ENCODE data around the gene TLR8. TPM values are rescaled to one million over a fixed set of nuclear protein-coding genes. Genes with fewer than 3 reads are reported as not detected.
A peak's percentile ranks its signal among the peaks of the same experiment; 100 is the strongest.

TLR8 gene
- polyA plus RNA-seq, 2 of the 4 experiments (the other 2 are of a cell fraction): not detected

DNA sequence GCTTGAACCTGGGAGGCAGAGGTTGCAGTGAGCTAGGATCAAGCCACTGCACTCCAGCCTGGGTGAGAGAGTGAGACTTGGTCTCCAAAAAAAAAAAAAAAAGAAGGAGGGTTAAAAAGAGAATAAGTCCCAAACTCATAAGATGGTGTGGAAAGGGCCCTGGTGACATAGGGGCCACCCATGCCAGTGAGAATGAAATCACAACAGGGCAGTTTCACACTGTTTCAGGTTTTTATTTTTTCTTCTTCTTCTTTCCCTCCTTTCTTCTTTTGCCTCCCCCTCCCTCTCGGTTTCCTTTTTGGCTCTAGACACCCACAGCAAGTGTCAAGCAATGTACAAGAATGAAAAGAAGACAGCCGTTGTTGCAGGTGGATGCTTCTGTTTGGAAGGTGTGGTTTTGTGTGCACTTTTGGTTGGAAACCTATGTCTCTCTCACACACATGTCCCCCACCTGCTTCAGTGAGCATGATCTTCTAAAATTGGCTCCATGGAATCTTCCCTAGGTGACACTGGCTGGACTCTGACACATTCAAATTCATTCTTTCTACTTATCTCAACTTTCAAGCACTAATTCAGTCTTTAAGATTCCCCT is 14.4 kb upstream of the TLR8 start:
- H3K4me1 ChIP-seq: no peaks in the 10 kb centered on the region
- H3K27ac ChIP-seq: no peak overlapping the region
- no peak for DNase-seq (ENCODE audit: low read depth in 1 of 2, low spot score in 1 of 2)
- POLR2A ChIA-PET: no interaction called here
- no peak overlapping the region for H3K4me3 ChIP-seq
- 46% methylated on average over 2 of the region's 2 CpGs for WGBS (ENCODE audit: missing lambda C conversion rate)
- no peak for ATAC-seq
- no peak for FAIRE-seq
- H3K4me2 ChIP-seq: no peak overlapping the region
- no peaks in the 10 kb centered on the region for H3K9me3 ChIP-seq
- CTCF ChIA-PET: interaction anchor here (1.0 kb wide), 1 partner anchor 78 kb away, joined by 3 read pairs; no protein-coding TSS in a partner anchor
- TF ChIP-seq FOSB (CRISPR knock-in tag; IDR thresholded peaks at IDR 0.05) (no peak), NR3C1 (IDR thresholded peaks at IDR 0.05) (no peak), EHMT2 (IDR thresholded peaks at IDR 0.05; ENCODE audit: low read depth) (no peak), ZC3H11A (IDR thresholded peaks at IDR 0.05) (no peak), JUN (IDR thresholded peaks at IDR 0.05) (no peak), TFCP2L1 (CRISPR knock-in tag; IDR thresholded peaks at IDR 0.05) (no peak), HDAC2 (IDR thresholded peaks at IDR 0.05) (no peak), SREBF2 (IDR thresholded peaks at IDR 0.05) (no peak), PHF8 (IDR thresholded peaks at IDR 0.05; ENCODE audit: borderline replicate concordance, low read depth) (no peak), KDM1A (IDR thresholded peaks at IDR 0.05; ENCODE audit: low read depth) (no peak), CEBPB (IDR thresholded peaks at IDR 0.05) (no peak), ELK1 (IDR thresholded peaks at IDR 0.05; ENCODE audit: low read depth, low read length) (no peak), RAD21 (conservative IDR thresholded peaks at IDR 0.05 in 1 of 2, IDR thresholded peaks at IDR 0.05 in 1 of 2) (no peak), MYC (IDR thresholded peaks at IDR 0.05; ENCODE audit: borderline replicate concordance, low read length) (no peak)

GRCh38 chrX:12892716-12893115 is 13.7 kb upstream of the TLR8 start:
- FAIRE-seq: no peak
- no peak for ATAC-seq
- ChIA-PET POLR2A (no interaction called here), CTCF (no interaction called here)
- H3K9me3 ChIP-seq: no peaks in the 10 kb centered on the region
- H3K4me3 ChIP-seq: no peak overlapping the region
- WGBS (ENCODE audit: missing lambda C conversion rate): 58% methylated on average over 2 of the region's 2 CpGs
- no peak overlapping the region for H3K27ac ChIP-seq
- no peak for DNase-seq (ENCODE audit: low read depth in 1 of 2, low spot score in 1 of 2)
- no peak overlapping the region for H3K4me2 ChIP-seq
- TF ChIP-seq RCOR1 (IDR thresholded peaks at IDR 0.05; ENCODE audit: low read depth, low read length) (no peak), CHD2 (IDR thresholded peaks at IDR 0.05; ENCODE audit: low read length, partially characterized antibody) (no peak), HOXA7 (CRISPR knock-in tag; IDR thresholded peaks at IDR 0.05) (no peak), ZNF302 (CRISPR knock-in tag; IDR thresholded peaks at IDR 0.05) (no peak), HOXB5 (CRISPR knock-in tag; IDR thresholded peaks at IDR 0.05) (no peak)
- TF ChIP-seq, protein P1, sequence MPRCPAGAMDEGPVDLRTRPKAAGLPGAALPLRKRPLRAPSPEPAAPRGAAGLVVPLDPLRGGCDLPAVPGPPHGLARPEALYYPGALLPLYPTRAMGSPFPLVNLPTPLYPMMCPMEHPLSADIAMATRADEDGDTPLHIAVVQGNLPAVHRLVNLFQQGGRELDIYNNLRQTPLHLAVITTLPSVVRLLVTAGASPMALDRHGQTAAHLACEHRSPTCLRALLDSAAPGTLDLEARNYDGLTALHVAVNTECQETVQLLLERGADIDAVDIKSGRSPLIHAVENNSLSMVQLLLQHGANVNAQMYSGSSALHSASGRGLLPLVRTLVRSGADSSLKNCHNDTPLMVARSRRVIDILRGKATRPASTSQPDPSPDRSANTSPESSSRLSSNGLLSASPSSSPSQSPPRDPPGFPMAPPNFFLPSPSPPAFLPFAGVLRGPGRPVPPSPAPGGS (IDR thresholded peaks at IDR 0.05): no peak
- no peaks in the 10 kb centered on the region for H3K4me1 ChIP-seq

- H3K27ac ChIP-seq: no peak overlapping the region
- no peaks in the 10 kb centered on the region for H3K4me1 ChIP-seq
- DNase-seq (ENCODE audit: low read depth in 1 of 2, low spot score in 1 of 2) (peak; percentile 21 to 33), FAIRE-seq (no peak), ATAC-seq (peak in 1 of 2 experiments; percentile 69; a peak in 3 of 6 replicates)
- WGBS (ENCODE audit: missing lambda C conversion rate): 56% methylated on average over 12 of the region's 12 CpGs
- H3K9me3 ChIP-seq: no peaks in the 10 kb centered on the region
- ChIA-PET POLR2A (no interaction called here), CTCF (no interaction called here)
- TF ChIP-seq HOXA7 (CRISPR knock-in tag; IDR thresholded peaks at IDR 0.05) (no peak), CTCF (IDR thresholded peaks at IDR 0.05) (peak; percentile 50), SMC3 (IDR thresholded peaks at IDR 0.05) (peak; percentile 47), RAD21 (conservative IDR thresholded peaks at IDR 0.05 in 1 of 2, IDR thresholded peaks at IDR 0.05 in 1 of 2) (peak; percentile 46 to 53; a peak in 4 of 5 replicates)
- H3K4me2 ChIP-seq: no peak overlapping the region
- H3K4me3 ChIP-seq: no peak overlapping the region
Observed at GRCh38 chrX:12894074-12895030, 12.1 kb upstream of the TLR8 start.

Data from A549 (cell line).